NK-92 treated with Interleukin-12 subunit alpha and Interleukin-12 subunit beta, amount 100 ng/mL, for 24 hours (cell line): ENCODE results near the gene ZDHHC14.
"Not testable (repeated sequence)": the region's sequence is repeated elsewhere in the genome, so short reads cannot be mapped to it uniquely, and the experiment has no call there.

Experiments used
- DNase-seq: peaks from one replicate; lab custom pipeline; 2025; lab: John Stamatoyannopoulos, UW

The ZDHHC14 gene

DNA sequence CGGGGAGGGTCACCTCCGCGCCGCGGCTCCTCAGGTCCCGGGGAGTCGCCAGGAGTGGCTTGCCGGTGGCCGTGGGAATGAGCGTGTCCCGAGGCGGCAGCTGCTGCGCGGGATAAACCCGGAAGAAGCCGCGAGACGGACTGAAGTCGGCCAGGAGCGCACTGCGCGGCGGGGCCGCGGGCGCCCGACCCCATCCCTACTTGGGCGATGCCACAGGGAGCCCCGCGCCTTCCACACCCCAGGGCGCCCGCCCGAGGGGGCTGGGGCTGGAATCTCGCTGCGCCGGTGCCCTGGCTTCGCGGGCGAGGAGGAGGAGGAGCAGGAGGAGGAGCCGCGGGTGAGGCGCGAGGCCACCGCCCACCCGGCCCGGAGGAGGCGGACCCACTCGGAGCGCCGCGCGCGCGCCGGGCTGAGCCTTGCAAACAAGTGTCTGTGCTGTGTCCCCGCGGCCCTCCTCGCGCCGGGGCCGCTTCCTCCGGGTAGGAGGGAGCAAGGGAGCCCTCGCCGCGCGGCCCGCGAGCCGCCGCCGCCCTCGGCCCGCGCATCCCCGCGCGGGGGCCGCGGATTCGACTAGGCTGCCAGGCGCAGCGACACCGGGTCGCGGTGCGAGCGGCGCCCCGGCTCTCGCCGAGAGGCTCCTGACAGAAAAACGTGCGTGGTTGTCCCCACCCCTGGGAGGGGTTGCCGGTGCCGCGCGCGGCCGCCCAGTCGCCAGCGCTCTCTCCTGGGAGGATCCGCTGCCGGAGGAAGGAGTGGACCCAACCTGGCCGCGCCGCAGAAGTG, at the start of gene ZDHHC14:
TSS of gene ZDHHC14 (plus strand) at position 412 of the 783 bp plus-strand sequence.
- peak; percentile 85 for DNase-seq

DNA sequence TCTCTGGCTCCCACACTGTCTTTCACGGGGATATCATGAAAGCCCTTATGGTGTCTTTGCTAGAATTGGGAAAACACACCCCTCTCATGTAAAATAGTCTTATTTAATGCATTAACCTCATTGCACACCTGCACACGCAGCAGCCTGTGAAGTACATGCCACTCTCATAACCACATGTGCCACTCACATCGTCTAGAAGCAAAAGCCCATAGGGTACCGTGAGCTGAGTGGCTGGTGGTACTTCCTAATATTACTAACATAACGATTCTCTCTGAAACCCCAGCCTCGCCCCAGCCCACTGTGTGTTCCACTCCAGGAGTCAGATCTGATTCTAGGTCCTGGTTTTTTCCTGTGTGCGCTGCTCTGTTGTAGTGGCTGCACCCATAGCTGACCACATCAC, 48.2 kb upstream of the ZDHHC14 start:
- no peak for DNase-seq

DNA sequence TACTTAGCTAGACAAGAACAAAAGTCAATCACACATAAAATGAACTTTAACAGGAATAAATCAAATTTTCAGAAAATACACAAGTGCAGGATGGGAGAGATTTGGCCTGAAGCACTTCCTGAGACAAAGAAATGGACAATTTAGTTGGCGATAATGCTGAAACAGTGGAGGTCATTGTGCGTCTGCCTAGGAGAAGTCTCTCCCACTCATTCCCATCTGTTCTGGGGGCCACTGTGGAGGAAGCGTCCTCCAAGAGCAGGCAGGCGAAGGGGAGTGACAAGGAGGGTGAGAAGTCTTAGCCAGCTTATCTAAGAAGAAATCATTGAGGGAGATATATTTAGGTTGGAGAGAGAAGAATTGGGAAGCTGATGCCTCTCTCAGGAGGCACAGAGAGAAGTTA, 47.5 kb upstream of the ZDHHC14 start:
- DNase-seq = no peak

DNA sequence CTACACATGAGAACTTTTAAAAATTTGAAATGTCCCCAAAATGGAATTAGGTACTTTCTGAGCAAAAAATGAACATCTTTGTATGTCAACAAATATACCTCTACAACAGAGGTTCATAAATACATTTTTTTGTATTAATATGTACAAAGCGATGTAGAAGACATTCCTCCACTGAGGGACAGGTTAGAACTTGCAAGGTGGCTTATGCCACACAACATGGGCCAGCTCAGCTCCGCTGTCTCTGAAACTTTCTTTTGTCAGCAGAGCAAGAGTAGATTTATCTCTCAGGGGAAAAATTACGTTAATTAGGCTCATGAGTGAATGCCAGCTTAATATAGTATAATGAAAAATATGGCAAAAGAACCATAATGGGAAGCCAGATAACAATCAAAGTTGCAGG, 47.0 kb upstream of the ZDHHC14 start:
- no peak for DNase-seq

DNA sequence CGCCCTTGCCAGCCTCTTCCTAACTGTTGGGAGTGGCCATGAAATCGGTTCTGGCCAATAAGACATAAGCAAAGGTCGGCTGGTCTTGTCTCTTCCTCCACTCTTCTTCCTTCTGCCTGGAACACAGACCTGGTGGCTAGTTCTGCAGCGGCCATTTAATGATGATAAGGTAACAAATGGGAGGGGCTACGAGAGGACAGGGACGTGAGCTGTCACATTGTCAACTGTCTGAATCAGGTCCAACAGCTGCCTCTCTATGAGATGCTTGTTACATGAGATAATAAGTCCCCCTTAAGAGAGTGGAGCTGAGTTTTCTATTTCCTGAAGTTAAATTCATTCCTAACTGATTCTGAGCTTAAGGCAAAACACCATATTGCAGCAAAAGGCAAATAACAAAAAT, 45.2 kb upstream of the ZDHHC14 start:
- no peak for DNase-seq

DNA sequence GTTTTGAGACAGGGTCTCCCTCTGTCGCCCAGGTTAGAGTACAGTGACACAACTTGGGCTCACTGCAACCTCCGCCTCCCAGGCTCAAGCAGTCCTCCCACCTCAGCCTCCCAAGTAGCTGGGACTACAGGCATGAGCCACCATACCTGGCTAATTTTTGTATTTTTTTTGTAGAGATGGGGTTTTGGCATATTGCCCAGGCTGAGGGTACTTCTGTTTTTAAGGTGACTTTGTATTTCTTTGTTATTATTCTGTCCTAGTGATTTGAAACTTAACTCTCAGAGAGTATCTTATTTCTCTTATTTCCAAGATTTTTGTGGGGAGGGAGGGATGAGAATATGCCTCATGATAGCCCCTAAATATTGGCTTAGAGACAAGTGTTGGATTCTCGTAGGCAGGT, 43.7 kb upstream of the ZDHHC14 start:
- DNase-seq = not testable (repeated sequence)

DNA sequence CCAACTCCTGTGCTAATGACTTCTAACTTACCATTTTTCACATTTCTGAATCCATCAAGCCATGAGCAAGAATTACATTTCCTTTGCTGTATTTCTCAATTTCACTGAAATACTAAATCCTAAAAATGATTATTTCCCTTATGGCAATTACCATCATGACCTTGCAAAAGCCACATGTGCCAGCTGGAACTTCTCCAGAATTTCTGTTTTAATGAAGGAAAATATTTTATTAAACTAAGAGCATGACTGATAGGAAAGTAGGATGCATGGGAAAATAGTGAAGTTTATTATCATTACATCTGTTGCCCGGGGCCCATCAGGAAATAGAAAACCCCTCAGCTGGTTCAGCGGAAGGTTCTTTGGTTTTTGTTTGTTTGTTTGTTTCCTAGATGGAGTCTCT, 43.2 kb upstream of the ZDHHC14 start:
- no peak for DNase-seq

DNA sequence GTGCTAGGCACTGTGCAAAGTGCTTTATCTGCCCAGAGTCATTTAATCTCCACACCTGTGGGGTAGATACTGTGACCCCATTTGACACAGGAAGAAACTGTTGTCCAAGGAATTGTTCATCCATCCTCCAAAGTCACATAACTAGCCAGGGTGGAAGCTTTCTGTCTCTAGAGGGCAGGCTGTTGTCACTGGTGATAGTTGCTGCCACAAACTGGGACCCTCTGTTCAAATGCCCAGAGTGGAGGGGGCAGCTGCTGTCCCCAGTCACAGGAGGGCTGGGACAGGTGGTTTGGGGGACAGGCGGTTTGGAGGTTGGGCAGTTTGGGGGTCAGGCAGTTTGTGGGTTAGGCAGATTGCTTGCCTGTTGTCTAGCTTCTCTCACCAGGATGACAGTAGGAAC, 41.6 kb upstream of the ZDHHC14 start:
- no peak for DNase-seq

DNA sequence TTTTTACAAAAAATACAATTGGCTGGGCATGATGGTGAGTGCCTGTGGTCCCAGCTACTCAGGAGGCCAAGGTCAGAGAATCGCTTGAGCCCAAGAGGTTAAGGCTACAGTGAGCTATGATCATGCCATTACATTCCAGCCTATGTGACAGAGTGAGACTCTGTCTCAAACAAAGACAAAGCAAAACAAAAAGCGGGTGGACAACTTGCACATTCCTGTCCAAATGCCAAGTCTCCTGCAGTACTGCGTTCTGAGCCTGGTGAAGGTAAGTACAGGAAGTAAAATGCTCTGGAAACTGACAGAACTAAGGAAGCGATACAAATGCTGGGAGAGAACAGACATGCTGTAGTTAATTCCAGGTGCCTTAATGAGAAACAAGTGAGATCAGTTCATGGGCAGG, 37.3 kb upstream of the ZDHHC14 start:
- no peak for DNase-seq

DNA sequence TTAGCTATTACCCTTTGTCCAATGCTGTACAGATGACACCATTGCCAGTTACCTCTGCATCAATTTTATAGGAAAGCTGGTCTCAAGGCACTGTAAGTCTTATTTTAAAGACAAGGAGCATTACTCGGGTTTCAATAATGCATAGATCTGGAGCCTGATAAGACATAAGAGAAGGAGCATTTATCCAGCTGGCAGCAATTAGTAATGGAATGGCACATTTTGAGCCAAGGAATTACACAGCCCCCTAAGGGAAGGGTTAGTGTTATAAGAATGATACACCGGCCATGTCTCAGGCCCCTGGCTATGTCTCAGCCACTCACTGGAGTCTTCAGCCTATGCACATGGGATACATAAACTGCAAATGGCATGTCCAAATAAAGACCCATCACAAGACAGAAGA, 34.6 kb upstream of the ZDHHC14 start:
- no peak for DNase-seq

DNA sequence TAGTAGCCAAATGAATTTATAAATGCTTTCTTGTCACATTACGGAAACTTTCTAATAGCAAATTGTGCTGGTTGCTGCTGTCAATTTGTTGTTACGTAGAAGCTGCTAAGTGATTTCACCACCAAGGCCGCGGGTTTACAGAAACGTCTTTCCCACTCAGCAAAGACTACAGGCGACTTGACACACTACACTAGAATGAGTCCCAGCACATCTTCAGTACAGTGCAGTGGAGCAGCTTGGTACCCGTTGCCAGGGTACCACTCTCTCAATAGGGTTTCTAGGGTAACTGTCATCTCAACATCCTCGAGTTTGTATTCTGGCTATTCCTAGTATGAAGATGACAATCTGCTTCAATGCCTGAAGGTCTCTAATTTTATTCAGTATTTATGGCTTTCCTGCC, 22.7 kb upstream of the ZDHHC14 start:
- no peak for DNase-seq

DNA sequence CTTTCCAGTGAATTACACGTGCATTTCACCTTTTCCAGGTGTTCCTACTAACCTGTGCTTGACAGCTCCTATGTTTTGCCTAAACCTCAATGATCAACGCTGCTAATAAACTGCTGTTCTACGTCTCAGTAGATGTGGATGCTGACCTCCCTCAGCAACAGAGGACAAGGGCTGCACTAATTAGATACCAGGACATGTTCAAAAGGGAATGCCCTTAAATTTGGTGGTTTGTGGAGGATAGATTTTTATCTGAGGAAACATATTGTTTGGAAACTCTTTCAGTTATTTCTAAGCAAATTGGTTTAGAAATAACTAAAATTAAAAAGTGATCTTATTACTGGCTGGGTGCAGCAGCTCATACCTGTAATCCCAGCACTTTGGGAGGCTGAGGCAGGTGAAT, 19.1 kb upstream of the ZDHHC14 start:
- no peak for DNase-seq

DNA sequence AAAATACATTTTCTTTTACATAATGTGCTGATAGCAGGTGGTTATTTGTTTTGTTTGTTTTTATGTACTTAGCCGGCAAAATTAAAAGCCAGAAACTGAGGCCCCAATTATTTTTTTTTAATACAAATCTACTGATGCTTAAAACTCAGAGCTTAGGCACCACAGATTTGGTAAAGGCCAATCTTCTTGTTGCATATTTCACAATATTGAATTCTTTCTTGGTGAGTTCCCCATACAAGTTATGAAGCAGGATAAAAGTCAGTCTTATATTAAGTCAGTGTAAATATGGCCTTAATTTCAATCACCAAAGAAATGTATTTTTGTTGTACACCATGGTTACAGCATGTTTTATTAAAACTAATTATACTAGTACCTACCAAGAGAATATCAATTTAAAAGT, 16.3 kb upstream of the ZDHHC14 start:
- no peak for DNase-seq

DNA sequence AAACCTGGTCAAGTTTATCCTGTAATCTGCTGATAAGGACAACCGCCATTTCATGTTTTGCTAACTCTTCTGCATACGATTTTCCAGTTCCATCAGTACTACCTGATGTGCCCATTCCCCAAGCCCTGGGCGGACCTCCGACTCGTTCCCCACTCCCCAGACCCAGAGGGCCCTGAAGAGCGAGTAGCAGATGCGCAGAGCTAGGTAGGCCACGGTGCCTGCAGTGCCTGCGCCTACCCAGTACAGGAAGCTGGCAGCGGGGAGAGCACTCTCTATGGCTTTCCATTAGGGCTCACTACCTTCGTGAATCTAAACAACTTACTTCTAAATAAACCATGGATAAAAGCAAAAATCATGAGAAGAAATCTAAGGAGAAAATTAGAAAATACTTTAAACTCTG, 14.3 kb upstream of the ZDHHC14 start:
- no peak for DNase-seq

DNA sequence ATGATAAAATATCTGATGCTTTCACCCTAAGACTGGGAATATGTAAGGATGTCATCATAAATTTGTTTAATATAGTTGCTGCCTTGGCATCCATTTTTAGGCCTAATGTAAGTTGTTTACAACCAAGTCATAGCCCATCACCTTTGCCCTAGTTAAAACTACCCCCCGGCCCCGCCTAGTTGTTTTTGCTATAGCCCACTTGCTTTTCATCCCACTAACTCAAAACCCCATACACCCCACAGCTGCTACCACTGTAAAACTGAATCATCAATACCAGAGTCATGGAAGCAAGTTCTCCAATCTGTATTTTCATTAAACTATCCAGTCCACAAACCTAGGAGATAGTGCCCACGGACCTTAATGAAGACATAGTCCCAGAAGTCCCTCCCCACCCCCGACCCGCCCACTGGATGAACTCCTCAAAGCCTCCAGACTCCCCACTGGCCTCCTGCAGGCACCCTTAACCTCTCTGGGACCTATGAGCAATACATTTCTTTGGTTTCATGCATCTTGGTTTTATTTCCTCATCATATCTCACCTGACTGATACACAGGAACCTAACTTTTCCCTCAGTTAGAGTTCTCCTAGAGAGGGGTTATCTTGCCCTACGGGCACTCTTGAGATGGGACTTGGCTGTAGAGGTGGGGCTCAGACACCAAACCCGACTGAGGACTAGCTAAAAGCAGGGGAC, 12.5 kb upstream of the ZDHHC14 start:
- no peak for DNase-seq

DNA sequence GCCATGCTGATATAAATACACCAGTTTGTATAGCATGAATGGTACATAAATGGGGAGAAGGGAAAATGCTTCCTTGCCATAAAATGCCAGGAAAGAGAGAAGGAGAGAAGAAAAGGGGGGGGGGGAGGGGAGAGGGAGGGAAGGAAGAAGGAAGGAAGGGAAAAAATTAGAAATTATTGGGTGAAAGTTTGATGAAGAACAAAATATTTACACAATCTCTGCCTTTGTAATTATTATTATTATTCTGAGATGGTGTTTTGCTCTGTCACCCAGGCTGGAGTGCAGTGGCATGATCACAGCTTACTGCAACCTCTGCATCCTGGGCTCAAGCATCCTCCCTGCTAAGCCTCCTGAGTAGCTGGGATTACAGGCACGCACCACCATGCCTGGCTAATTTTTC, 10.2 kb upstream of the ZDHHC14 start:
- no peak for DNase-seq

DNA sequence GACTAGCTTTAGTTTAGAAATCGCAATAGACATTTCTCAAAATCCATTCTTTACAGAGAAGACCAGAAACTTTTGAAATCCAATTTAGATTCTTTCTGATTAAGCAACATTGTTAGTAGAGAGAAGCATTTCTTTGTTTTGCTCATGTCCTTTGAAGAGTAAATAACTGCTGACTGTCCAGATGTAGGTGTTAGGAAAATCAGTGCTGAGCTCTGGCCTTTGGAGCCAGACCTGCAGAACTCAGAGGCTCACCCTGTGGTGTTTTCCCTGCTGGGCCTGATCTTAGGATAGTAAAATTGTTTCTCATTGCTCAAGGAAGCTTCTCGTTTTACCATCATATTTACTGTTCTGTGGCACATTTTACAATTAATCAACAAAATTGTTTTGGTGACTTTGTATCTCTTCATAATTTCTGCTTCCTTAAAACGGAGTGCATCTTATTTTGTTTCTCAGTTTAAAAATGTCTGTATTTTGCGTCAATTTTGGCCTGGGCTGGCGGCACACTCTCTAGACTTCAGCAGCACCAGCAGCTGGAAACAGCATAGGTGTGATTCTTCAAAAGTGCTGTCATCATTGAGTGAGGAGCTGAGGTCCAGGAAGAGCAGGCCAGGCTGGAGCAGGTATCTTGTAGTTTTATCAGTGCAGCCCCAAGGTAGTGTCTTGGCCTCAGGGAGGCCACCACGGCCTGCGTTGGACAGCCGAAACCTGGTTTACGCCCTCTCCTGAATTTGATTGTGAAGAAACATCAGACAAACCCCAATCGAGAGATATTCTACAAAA, 8.3 kb upstream of the ZDHHC14 start:
- DNase-seq = no peak

DNA sequence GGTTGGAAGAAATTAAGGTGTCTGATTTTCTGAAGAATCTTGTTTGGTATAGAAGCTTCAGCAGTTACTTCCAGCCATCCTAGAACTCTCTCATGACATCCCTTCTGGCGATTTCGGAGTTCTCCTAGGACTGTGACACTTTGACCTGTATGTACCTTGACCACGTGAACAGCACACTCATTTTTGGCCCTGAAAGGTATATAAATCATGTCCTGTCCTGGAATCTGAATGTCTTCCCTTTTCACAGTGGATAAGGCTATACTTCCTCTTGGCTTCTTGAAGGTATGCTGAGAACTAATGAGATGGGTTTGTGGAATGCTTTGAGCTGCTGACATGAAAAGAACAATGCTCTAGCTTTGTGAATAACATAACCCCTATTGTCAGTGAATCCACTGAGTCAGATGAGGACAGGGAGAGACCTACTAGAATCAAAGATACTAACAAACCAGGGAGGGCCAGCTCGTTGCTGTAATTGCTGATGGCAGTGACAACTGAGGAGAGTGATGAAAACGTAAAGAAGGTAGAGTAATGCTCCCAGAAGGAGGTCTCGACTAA, 6.0 kb upstream of the ZDHHC14 start:
- DNase-seq = no peak

DNA sequence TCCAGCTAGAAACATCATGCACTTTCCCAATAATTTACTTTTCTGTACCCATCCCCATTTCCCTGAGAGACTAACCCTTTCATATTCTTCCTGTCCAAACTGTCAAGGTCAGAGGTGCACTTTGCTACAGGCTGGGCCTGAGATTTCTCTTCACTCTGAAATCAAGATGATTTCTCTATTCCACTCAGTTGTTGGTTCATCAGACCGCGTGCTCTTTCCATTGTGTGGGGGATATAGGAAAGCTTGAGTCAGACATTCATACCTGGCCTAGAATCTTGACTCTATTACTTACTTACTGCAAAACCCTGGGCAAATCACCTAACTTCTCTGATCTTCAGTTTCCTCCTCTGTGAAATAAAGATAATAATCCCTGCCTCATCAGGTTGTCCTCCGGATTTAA, 4.7 kb upstream of the ZDHHC14 start:
- no peak for DNase-seq

DNA sequence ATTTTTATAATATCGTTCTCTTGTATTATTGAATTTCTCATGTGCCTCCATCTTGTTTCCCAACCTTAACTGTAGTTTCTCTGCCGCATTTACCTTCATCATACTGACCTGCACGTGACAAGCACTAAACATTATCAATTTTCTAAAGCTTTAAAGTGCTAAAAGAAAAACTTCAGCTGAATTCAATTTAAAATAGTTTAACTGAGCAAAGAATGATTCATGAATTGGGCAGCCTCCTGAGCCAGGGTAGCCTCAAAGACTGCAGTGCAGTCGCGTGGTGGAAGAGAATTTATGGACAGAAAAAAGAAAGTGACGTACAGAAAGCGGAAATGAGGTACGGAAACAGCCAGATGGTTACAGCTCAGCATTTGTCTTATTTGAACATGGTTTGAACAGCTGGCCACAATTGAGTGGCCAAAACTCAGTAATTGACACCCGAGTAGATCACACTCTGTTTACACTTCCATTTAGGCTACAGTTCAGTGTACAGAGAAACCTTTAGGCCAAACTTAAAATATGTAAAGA, 4.2 kb upstream of the ZDHHC14 start:
- DNase-seq = no peak

DNA sequence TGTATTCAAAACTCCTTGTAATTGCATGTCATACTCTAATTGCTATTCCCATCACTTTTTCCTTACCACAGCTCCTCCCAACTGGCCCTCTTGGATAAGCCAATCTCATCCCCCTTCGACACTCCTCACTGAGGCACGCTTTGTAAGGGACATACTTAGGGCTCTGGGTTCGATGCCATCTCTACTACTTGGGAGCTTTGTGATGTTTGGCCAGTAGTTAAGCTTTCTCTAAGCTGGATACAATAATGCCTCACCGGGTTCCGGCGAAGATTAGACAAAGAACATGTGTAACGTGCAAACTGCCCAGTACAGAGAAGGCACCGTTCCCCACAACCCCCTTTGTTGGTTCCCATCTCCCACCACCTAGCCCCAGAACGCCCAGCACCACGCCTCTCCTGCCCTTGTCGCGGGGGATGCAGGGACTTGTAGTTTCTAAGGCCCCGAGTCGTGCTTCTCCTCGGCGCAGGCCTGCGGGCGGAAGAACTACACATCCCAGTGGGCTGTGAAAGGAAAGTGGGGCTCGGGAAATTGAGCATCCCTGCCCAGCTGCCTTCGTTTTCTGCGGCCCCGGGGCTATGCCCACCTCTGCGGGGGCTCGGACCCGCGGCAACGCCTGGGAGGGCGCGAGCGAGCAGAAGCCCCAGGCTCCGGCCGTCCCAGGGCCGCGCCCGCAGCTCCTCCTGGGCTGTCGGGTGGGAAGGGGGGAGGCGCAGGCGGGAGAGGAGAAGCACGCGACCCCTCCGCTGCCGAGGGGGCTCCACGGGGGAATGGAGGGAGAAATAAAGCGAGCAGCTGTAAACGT, 1.1 kb upstream of the ZDHHC14 start:
- peak; percentile 85 for DNase-seq

DNA sequence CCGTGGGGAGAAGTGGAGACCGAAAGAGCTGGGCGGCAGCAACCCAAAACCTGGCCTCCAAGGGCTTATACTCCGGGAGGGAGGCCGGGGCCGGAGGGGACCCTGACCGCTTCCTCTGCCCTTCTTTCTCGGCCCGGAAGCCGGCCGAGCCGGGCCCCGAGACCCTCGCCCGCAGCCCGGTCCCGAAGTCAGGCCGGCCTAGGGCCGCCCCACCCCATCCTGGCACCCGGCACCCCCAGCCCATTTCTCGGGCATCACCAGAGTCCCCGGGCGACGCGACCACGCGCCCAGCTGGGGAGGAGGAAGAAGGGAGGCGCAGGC, 572 bp upstream of the ZDHHC14 start:
- DNase-seq = peak; percentile 48
